Thyroid gland (tissue), 4 donors: ENCODE measurements around the gene SERPINA5. TPM values are rescaled to one million over a fixed set of nuclear protein-coding genes. Genes with fewer than 3 reads are reported as not detected.

Experiments
- DNase-seq, 2 donors: peaks; one replicate each; pipeline ENCODE4 v3.0.0-alpha.2; 2019
- H3K27ac ChIP-seq, 3 donors: fragments of 200-600 bp; sonication (generic); 1 replicate in 2 of 3; 2 replicates in 1 of 3; pipeline ENCODE4 v1.5.1; 2016 to 2019; ENCODE audit warnings: mild to moderate bottlenecking in 1 of 3, moderate library complexity in 1 of 3
- H3K27me3 ChIP-seq: fragments of 200-600 bp; sonication (generic); one replicate; pipeline ENCODE4 v1.5.1; 2019
- H3K36me3 ChIP-seq, 2 donors: fragments of 200-600 bp; sonication (generic); one replicate each; pipeline ENCODE4 v1.5.1; 2016 to 2019
- H3K4me1 ChIP-seq, 2 donors: fragments of 200-600 bp; sonication (generic); one replicate each; pipeline ENCODE4 v1.5.1; 2017 to 2019
- H3K4me3 ChIP-seq, 3 donors: fragments of 200-600 bp; sonication (generic); replicated peaks in 1 of 3; 1 replicate in 2 of 3; 2 replicates in 1 of 3; pipeline ENCODE4 v1.5.1; 2016; ENCODE audit warnings: mild to moderate bottlenecking in 1 of 3
- H3K9me3 ChIP-seq: fragments of 200-600 bp; sonication (generic); one replicate; pipeline ENCODE4 v1.5.1; 2017
- POLR2A ChIP-seq, 2 donors: fragments of 450-650 bp; IDR thresholded peaks; one replicate each; pipeline ENCODE4 v1.6.1; 2017; ENCODE audit warnings: antibody characterized with exemption in 2 of 2, mild to moderate bottlenecking in 2 of 2, moderate library complexity in 1 of 2
- WGBS, 2 donors: methylation state at CpG; one replicate each; pipeline ENCODE4 v1.1.5; 2017; 5-methylcytosine and 5-hydroxymethylcytosine counted together
- intact Hi-C: fragments of 100-400 bp; cut with DNase I; formaldehyde crosslinking; loops from one replicate; pipeline ENCODE4 v1.15.1; 2023
- total RNA-seq, 4 donors: library from RNA; depleted of rRNA; stranded (reverse); fragments of >200 nt; gene quantifications; one replicate each; pipeline ENCODE4 v1.2.3, GENCODE V29; 2016
- TF ChIP-seq, protein P1 (sequence below), 6 experiments: fragments of 200-600 bp in 3 of 6; fragments of 450-650 bp in 3 of 6; sonication (generic) in 3 of 6; IDR thresholded peaks; one replicate each; pipeline ENCODE4 v1.5.1; 2016 to 2019; ENCODE audit warnings: antibody characterized with exemption in 6 of 6, mild to moderate bottlenecking in 2 of 6, inconsistent platforms in 1 of 6, moderate library complexity in 1 of 6

Gene SERPINA5
- total RNA-seq, 4 donors from 2014 or later = 1.3 to 6.6 (median 2.9) TPM

- no peak for DNase-seq
- Histone ChIP-seq H3K36me3 (no peaks in the 10 kb centered on the region), H3K9me3 (no peaks in the 10 kb centered on the region), H3K4me1 (no peaks in the 10 kb centered on the region), H3K27ac (no peak overlapping the region), H3K4me3 (no peak overlapping the region), H3K27me3 (no peaks in the 10 kb centered on the region)
- intact Hi-C loops = no loop called here
- WGBS, 2 donors = 83 to 85% methylated on average over 5 of the region's 5 CpGs
- no peak for TF ChIP-seq POLR2A (IDR thresholded peaks at IDR 0.05)
- TF ChIP-seq, protein P1, sequence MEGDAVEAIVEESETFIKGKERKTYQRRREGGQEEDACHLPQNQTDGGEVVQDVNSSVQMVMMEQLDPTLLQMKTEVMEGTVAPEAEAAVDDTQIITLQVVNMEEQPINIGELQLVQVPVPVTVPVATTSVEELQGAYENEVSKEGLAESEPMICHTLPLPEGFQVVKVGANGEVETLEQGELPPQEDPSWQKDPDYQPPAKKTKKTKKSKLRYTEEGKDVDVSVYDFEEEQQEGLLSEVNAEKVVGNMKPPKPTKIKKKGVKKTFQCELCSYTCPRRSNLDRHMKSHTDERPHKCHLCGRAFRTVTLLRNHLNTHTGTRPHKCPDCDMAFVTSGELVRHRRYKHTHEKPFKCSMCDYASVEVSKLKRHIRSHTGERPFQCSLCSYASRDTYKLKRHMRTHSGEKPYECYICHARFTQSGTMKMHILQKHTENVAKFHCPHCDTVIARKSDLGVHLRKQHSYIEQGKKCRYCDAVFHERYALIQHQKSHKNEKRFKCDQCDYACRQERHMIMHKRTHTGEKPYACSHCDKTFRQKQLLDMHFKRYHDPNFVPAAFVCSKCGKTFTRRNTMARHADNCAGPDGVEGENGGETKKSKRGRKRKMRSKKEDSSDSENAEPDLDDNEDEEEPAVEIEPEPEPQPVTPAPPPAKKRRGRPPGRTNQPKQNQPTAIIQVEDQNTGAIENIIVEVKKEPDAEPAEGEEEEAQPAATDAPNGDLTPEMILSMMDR (IDR thresholded peaks at IDR 0.05) = no peak
Measured at GRCh38 chr14:94621358-94622134, 40.3 kb downstream of the SERPINA5 start.

DNA sequence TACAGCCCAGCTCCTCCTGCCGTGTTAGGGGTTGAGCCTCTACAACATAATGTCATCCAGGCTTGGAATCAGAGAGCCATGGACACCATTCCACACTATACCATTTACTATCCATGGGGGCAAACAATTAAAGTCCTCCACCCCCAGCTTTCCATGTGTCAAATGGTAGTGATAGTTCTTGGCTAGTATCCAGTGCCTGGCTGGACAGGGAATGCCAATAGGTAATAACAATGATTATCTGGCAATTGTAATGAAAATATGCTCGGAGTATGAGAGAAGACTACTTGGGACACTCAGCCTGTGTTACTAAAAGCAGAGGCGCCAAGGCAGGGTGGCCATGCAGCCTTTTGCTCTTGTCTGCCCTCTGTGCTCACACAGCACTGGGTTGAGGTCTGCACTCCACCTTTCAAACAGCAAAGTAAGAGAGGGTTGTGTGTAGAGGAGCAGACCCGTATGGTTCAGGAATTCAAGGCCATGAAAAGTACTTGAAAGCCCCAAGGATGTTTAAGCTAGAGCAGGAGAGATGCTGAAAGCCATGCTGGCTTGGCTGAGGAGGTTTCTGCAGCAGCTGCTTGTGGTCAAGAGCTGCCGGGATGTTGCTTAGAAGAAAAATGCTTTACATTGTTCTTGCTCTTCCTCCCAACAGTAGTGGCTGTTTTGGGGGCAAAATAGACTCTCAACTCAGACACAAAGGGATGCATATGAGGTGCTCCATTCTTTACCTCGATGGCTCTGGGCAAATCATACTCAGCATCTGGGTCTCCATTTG, 41.6 kb downstream of the SERPINA5 start:
- H3K4me3 ChIP-seq = no peak overlapping the region
- DNase-seq = no peak
- H3K9me3 ChIP-seq = no peaks in the 10 kb centered on the region
- H3K36me3 ChIP-seq = no peaks in the 10 kb centered on the region
- H3K4me1 ChIP-seq = no peaks in the 10 kb centered on the region
- 63 to 67% methylated on average over 6 of the region's 6 CpGs for WGBS, 2 donors
- no peak overlapping the region for H3K27ac ChIP-seq
- no peaks in the 10 kb centered on the region for H3K27me3 ChIP-seq
- intact Hi-C loops = no loop called here
- TF ChIP-seq, protein P1 (IDR thresholded peaks at IDR 0.05) = no peak
- TF ChIP-seq POLR2A (IDR thresholded peaks at IDR 0.05) = no peak

- Histone ChIP-seq H3K36me3 (no peaks in the 10 kb centered on the region), H3K27ac (no peak overlapping the region), H3K27me3 (no peaks in the 10 kb centered on the region), H3K9me3 (no peaks in the 10 kb centered on the region), H3K4me3 (no peak overlapping the region), H3K4me1 (no peaks in the 10 kb centered on the region)
- TF ChIP-seq, protein P1 (IDR thresholded peaks at IDR 0.05) = no peak
- no peak for TF ChIP-seq POLR2A (IDR thresholded peaks at IDR 0.05)
- intact Hi-C loops = no loop called here
- DNase-seq = no peak
- 90 to 100% methylated on average over 4 of the region's 4 CpGs for WGBS, 2 donors
Measured at GRCh38 chr14:94623422-94623809, 42.2 kb downstream of the SERPINA5 start.

DNA sequence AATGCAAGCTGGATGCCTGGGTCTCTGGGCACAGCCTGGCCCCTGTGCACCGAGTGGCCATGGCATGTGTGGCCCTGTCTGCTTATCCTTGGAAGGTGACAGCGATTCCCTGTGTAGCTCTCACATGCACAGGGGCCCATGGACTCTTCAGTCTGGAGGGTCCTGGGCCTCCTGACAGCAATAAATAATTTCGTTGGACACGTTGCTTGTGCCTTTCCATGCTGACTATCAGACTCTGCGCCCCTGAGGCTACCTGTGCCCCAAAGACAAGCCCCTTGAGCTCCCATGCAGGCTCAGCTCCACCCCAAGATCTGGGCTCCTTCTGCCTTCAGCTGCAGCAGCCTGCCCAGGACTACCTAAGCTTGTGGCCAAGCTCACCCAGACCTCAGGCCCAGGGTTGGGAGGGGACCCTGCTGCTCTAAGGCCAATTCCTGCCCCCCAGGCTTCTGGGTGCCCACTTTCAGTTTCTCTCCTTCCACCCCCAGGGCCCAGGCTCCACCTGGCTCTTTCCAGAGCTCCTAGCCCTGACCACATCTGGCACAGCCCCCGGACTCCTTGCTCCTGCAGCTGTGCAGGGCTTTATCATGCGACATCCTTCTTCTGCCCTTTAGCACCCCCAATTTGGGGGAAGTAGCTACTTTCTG, 42.8 kb downstream of the SERPINA5 start:
- DNase-seq = no peak
- H3K36me3 ChIP-seq = no peaks in the 10 kb centered on the region
- 88 to 95% methylated on average over 5 to 7 of the region's 7 CpGs for WGBS, 2 donors

More for the DNA sequence above, 42.8 kb downstream of the SERPINA5 start:
- TF ChIP-seq, protein P1 (IDR thresholded peaks at IDR 0.05) = no peak
- TF ChIP-seq POLR2A (IDR thresholded peaks at IDR 0.05) = no peak
- intact Hi-C loops = no loop called here
- H3K27ac ChIP-seq = no peak overlapping the region
- H3K9me3 ChIP-seq = no peaks in the 10 kb centered on the region
- no peaks in the 10 kb centered on the region for H3K27me3 ChIP-seq
- no peak overlapping the region for H3K4me3 ChIP-seq
- no peaks in the 10 kb centered on the region for H3K4me1 ChIP-seq
